ENCODE measurements around the gene PLA2G12B. TPM values are rescaled to one million over a fixed set of nuclear protein-coding genes. Genes with fewer than 3 reads are reported as not detected.

Gene PLA2G12B
- total and polyA plus RNA-seq, 10 donors: 0.05 TPM; not detected in 9

- intact Hi-C loops (cut with DNase I; ENCODE audit: low total_unique reads): no loop called here
- Histone ChIP-seq H3K36me3 (peaks cover 0 to 56% (median 17%) of the 10 kb centered on the region in 6 donors), H3K27ac (peak overlapping the region in 3 of 8 donors; percentile 50 to 71 (median 62)), H3K9me3 (no peaks in the 10 kb centered on the region), H3K4me1 (peaks cover 0 to 21% (median 8%) of the 10 kb centered on the region in 6 donors), H3K27me3 (replicated peaks in 1 of 7) (no peaks in the 10 kb centered on the region), H3K4me3 (no peak overlapping the region)
- 95 to 97% (median 96%) methylated on average over 7 of the region's 7 CpGs for WGBS, 5 donors
- no peak for DNase-seq
- TF ChIP-seq CTCF (IDR thresholded peaks at IDR 0.05 in 8 of 11, conservative IDR thresholded peaks at IDR 0.05 in 3 of 11): no peak
- TF ChIP-seq POLR2AphosphoS5 (IDR thresholded peaks at IDR 0.05): no peak
- TF ChIP-seq POLR2A (IDR thresholded peaks at IDR 0.05): no peak
Observed at GRCh38 chr10:72888151-72888638, 66.4 kb downstream of the PLA2G12B start.

GRCh38 chr10:72887043-72887442, 67.6 kb downstream of the PLA2G12B start:
- TF ChIP-seq POLR2AphosphoS5 (IDR thresholded peaks at IDR 0.05): peak in 1 of 3 donors; percentile 11
- no peak for TF ChIP-seq POLR2A (IDR thresholded peaks at IDR 0.05)
- no peak for TF ChIP-seq CTCF (IDR thresholded peaks at IDR 0.05 in 8 of 11, conservative IDR thresholded peaks at IDR 0.05 in 3 of 11)
- peaks cover 0 to 5% (median 2%) of the 10 kb centered on the region in 8 donors for H3K9me3 ChIP-seq
- 14 to 25% (median 18%) methylated on average over 5 of the region's 5 CpGs for WGBS, 5 donors
- no peak for DNase-seq
- intact Hi-C loops (cut with DNase I; ENCODE audit: low total_unique reads): no loop called here
- H3K4me1 ChIP-seq: peaks cover 0 to 21% (median 8%) of the 10 kb centered on the region in 6 donors
- H3K27ac ChIP-seq: peak overlapping the region in 6 of 8 donors; percentile 21 to 71 (median 36)
- no peaks in the 10 kb centered on the region for H3K27me3 ChIP-seq (replicated peaks in 1 of 7)
- peak overlapping the region in 2 of 8 donors; percentile 19 to 38 for H3K4me3 ChIP-seq
- H3K36me3 ChIP-seq: peaks cover 0 to 60% (median 17%) of the 10 kb centered on the region in 6 donors

- peak overlapping the region in 6 of 8 donors; percentile 21 to 71 (median 36) for H3K27ac ChIP-seq
- intact Hi-C loops (cut with DNase I; ENCODE audit: low total_unique reads): no loop called here
- no peak for DNase-seq
- H3K4me1 ChIP-seq: peaks cover 0 to 21% (median 8%) of the 10 kb centered on the region in 6 donors
- H3K9me3 ChIP-seq: peaks cover 0 to 9% (median 2%) of the 10 kb centered on the region in 8 donors
- H3K36me3 ChIP-seq: peaks cover 0 to 64% (median 17%) of the 10 kb centered on the region in 6 donors
- no peaks in the 10 kb centered on the region for H3K27me3 ChIP-seq (replicated peaks in 1 of 7)
- 58 to 87% (median 74%) methylated on average over 1 of the region's 1 CpG for WGBS, 5 donors
- no peak for TF ChIP-seq POLR2AphosphoS5 (IDR thresholded peaks at IDR 0.05)
- TF ChIP-seq POLR2A (IDR thresholded peaks at IDR 0.05): no peak
- TF ChIP-seq CTCF (IDR thresholded peaks at IDR 0.05 in 8 of 11, conservative IDR thresholded peaks at IDR 0.05 in 3 of 11): no peak
- H3K4me3 ChIP-seq: peak overlapping the region in 1 of 8 donors; percentile 38
Observed at GRCh38 chr10:72886621-72887020, 68.0 kb downstream of the PLA2G12B start.

- Histone ChIP-seq H3K27ac (peak overlapping the region in 2 of 8 donors; percentile 62 to 71), H3K27me3 (replicated peaks in 1 of 7) (no peaks in the 10 kb centered on the region), H3K4me3 (no peak overlapping the region), H3K4me1 (peaks cover 0 to 21% (median 8%) of the 10 kb centered on the region in 6 donors), H3K9me3 (peaks cover 0 to 11% (median 2%) of the 10 kb centered on the region in 8 donors), H3K36me3 (peaks cover 0 to 71% (median 17%) of the 10 kb centered on the region in 6 donors)
- TF ChIP-seq CTCF (IDR thresholded peaks at IDR 0.05 in 8 of 11, conservative IDR thresholded peaks at IDR 0.05 in 3 of 11) (no peak), POLR2A (IDR thresholded peaks at IDR 0.05) (no peak), POLR2AphosphoS5 (IDR thresholded peaks at IDR 0.05) (no peak)
- 84 to 94% (median 89%) methylated on average over 2 of the region's 2 CpGs for WGBS, 5 donors
- DNase-seq: no peak
- intact Hi-C loops (cut with DNase I; ENCODE audit: low total_unique reads): no loop called here
Observed at GRCh38 chr10:72885953-72886352, 68.7 kb downstream of the PLA2G12B start.

All from spleen (tissue), 11 donors.